Measurements from ENCODE around the gene FBP2. TPM values are rescaled to one million over a fixed set of nuclear protein-coding genes. Genes with fewer than 3 reads are reported as not detected.

Gene FBP2
- total and polyA plus RNA-seq, 2 of the 4 experiments (the other 2 are of a cell fraction) = not detected

DNA sequence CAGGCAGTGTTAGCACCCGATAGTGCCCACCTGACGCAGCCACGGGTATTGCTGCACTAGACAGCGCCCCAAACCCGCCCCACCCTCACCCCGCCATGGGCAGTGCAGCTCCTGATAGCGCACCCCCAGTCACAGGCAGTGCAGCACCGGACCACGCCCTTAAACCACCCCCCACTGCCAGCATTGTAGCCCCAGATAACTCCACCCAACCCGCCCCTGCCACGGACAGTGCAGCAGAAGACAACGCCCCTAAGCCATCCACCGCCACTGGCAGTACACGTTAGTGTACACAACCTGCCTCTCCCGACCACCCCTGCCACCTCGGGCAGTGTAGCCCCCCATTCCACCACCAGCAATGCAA is 39.6 kb downstream of the FBP2 start:
- no peak overlapping the region for H2BK120ac ChIP-seq (ENCODE audit: low read depth, low read length)
- no peak overlapping the region for H3K18ac ChIP-seq (ENCODE audit: low read depth, low read length)
- H3K9ac ChIP-seq (ENCODE audit: low read depth, low read length) = no peak overlapping the region
- H3K9me3 ChIP-seq (ENCODE audit: control insufficient read depth, insufficient read depth, low read length) = no peaks in the 10 kb centered on the region
- H3K27me3 ChIP-seq (ENCODE audit: control insufficient read depth, insufficient read depth, low read length) = no peaks in the 10 kb centered on the region
- H2AK9ac ChIP-seq (replicated peaks; ENCODE audit: low read depth, low read length, poor library complexity) = no peak overlapping the region
- no peak for DNase-seq
- intact Hi-C loops (cut with micrococcal nuclease) = no loop called here
- no peak overlapping the region for H3K23ac ChIP-seq (ENCODE audit: low read depth, low read length)
- ATAC-seq (ENCODE audit: low read depth) = no peak
- dilution Hi-C loops (cut with HindIII; ENCODE audit: low sequenced_read_pairs, unreplicated experiment) = no loop called here
- ChIA-PET CTCF (no interaction called here), POLR2A (ENCODE audit: unreplicated experiment) (no interaction called here)
- no peaks in the 10 kb centered on the region for H3K4me1 ChIP-seq (ENCODE audit: control insufficient read depth, insufficient read depth, low read length)
- no peak overlapping the region for H3K27ac ChIP-seq (ENCODE audit: insufficient read depth, low read length)
- H3K4ac ChIP-seq (ENCODE audit: low read depth, low read length) = no peak overlapping the region
- H3K36me3 ChIP-seq (ENCODE audit: control insufficient read depth, insufficient read depth, low read length) = no peaks in the 10 kb centered on the region
- no peak overlapping the region for H3K4me2 ChIP-seq (ENCODE audit: low read depth, low read length)
- H3K14ac ChIP-seq (replicated peaks; ENCODE audit: low read depth, low read length) = no peak overlapping the region
- no peaks in the 10 kb centered on the region for H3K9me1 ChIP-seq (ENCODE audit: insufficient read depth, low read length)
- no peak overlapping the region for H2BK15ac ChIP-seq (ENCODE audit: low read depth, low read length)
- H2AK5ac ChIP-seq (ENCODE audit: low read depth, low read length) = no peak overlapping the region
- no peaks in the 10 kb centered on the region for H3K79me1 ChIP-seq (ENCODE audit: low read depth in 1 of 2, low read length in 2 of 2)
- no TSS peak for BruUV-seq (replicated peaks)
- H2BK20ac ChIP-seq (ENCODE audit: low read depth, low read length) = no peak overlapping the region
- no peaks in the 10 kb centered on the region for H4K20me1 ChIP-seq (ENCODE audit: insufficient read depth, low read length)
- H2BK5ac ChIP-seq (ENCODE audit: low read depth, low read length, poor library complexity, severe bottlenecking) = no peak overlapping the region
- no peak overlapping the region for H4K5ac ChIP-seq (ENCODE audit: low read depth, low read length)
- WGBS, 2 experiments (ENCODE audit: extremely low coverage in 2 of 2, insufficient read length in 1 of 2) = 75% methylated on average over 5 of the region's 16 CpGs; no CpG with 5 or more reads in 1 of the 2 experiments
- H4K91ac ChIP-seq (ENCODE audit: insufficient read depth, low read depth, low read length) = no peak overlapping the region
- TF ChIP-seq CHD1 (IDR thresholded peaks at IDR 0.05; ENCODE audit: low read depth, low read length) (no peak), MAZ (IDR thresholded peaks at IDR 0.05; ENCODE audit: borderline replicate concordance, low read depth, low read length) (no peak), BHLHE40 (IDR thresholded peaks at IDR 0.05; ENCODE audit: low read depth, low read length) (no peak), SMC3 (IDR thresholded peaks at IDR 0.05; ENCODE audit: low read depth, low read length) (no peak), RCOR1 (IDR thresholded peaks at IDR 0.05; ENCODE audit: insufficient replicate concordance, low read length) (no peak), RAD21 (IDR thresholded peaks at IDR 0.05; ENCODE audit: low read length) (no peak), MAFK (IDR thresholded peaks at IDR 0.05; ENCODE audit: low read depth, low read length) (no peak), RFX5 (IDR thresholded peaks at IDR 0.05; ENCODE audit: low read depth, low read length) (no peak), POLR2A (IDR thresholded peaks at IDR 0.05; ENCODE audit: low read depth, low read length) (no peak), MXI1 (IDR thresholded peaks at IDR 0.05; ENCODE audit: borderline replicate concordance, low read depth, low read length) (no peak), NFE2L2 (IDR thresholded peaks at IDR 0.05; ENCODE audit: low read depth, low read length) (no peak)
- TF ChIP-seq, protein P1, sequence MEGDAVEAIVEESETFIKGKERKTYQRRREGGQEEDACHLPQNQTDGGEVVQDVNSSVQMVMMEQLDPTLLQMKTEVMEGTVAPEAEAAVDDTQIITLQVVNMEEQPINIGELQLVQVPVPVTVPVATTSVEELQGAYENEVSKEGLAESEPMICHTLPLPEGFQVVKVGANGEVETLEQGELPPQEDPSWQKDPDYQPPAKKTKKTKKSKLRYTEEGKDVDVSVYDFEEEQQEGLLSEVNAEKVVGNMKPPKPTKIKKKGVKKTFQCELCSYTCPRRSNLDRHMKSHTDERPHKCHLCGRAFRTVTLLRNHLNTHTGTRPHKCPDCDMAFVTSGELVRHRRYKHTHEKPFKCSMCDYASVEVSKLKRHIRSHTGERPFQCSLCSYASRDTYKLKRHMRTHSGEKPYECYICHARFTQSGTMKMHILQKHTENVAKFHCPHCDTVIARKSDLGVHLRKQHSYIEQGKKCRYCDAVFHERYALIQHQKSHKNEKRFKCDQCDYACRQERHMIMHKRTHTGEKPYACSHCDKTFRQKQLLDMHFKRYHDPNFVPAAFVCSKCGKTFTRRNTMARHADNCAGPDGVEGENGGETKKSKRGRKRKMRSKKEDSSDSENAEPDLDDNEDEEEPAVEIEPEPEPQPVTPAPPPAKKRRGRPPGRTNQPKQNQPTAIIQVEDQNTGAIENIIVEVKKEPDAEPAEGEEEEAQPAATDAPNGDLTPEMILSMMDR (conservative IDR thresholded peaks at IDR 0.05; ENCODE audit: low read depth, low read length) = no peak
- TF ChIP-seq, protein P2, sequence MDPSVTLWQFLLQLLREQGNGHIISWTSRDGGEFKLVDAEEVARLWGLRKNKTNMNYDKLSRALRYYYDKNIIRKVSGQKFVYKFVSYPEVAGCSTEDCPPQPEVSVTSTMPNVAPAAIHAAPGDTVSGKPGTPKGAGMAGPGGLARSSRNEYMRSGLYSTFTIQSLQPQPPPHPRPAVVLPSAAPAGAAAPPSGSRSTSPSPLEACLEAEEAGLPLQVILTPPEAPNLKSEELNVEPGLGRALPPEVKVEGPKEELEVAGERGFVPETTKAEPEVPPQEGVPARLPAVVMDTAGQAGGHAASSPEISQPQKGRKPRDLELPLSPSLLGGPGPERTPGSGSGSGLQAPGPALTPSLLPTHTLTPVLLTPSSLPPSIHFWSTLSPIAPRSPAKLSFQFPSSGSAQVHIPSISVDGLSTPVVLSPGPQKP (IDR thresholded peaks at IDR 0.05; ENCODE audit: borderline replicate concordance, low read depth, low read length) = no peak
- TF ChIP-seq, protein P3, sequence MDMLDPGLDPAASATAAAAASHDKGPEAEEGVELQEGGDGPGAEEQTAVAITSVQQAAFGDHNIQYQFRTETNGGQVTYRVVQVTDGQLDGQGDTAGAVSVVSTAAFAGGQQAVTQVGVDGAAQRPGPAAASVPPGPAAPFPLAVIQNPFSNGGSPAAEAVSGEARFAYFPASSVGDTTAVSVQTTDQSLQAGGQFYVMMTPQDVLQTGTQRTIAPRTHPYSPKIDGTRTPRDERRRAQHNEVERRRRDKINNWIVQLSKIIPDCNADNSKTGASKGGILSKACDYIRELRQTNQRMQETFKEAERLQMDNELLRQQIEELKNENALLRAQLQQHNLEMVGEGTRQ (IDR thresholded peaks at IDR 0.05; ENCODE audit: low read depth, low read length) = no peak
- no peak overlapping the region for H3K56ac ChIP-seq (ENCODE audit: extremely low read depth, insufficient read depth, low read length)
- no peak overlapping the region for H4K8ac ChIP-seq (ENCODE audit: low read depth in 2 of 2, low read length in 2 of 2)
- H2AFZ ChIP-seq (replicated peaks; ENCODE audit: low read length, poor library complexity) = no peak overlapping the region
- in situ Hi-C loops (cut with MboI; ENCODE audit: low sequenced_read_pairs) = no loop called here
- H3K4me3 ChIP-seq (ENCODE audit: insufficient read depth, low read depth, low read length) = no peak overlapping the region

All from IMR-90 (cell line).